ENCODE data around the gene TFEB.

DNA sequence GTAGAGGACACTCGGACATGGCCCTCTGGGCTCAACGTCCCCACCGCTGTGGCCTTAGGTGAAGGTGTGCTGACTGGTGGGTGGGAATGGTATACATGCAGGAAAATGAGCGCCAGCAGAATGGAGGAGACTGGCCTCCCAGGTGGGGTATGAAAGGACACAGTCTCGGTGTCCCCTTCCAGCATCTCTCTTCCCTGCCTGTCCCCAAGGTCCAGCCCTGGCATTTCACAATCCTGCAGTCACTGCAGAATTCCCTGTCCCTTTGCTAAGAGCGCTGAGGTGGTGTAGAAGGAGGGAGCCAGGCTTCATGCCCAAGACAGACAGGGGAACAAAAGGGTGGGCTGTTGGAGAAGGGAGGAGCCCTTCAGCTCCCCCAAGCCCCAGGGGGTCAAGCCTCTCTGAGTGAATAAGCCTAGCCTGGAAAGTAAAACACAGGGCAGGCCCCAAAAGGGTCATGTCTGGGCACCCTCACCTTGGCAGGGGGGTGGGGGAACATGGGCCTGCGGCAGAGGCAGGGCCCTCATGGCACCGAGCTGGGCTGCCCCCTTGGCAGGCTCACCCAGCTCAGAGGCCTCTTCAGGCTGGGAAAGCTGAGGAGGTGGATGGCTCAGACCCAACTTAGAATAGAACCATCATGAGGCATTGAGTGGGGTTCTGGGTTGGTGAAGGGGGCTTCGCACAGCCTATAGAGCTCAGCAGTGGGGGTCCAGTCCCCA, 23.9 kb downstream of the TFEB start:
- TF ChIP-seq, protein P1, sequence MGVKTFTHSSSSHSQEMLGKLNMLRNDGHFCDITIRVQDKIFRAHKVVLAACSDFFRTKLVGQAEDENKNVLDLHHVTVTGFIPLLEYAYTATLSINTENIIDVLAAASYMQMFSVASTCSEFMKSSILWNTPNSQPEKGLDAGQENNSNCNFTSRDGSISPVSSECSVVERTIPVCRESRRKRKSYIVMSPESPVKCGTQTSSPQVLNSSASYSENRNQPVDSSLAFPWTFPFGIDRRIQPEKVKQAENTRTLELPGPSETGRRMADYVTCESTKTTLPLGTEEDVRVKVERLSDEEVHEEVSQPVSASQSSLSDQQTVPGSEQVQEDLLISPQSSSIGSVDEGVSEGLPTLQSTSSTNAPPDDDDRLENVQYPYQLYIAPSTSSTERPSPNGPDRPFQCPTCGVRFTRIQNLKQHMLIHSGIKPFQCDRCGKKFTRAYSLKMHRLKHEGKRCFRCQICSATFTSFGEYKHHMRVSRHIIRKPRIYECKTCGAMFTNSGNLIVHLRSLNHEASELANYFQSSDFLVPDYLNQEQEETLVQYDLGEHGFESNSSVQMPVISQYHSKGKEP (tag by site-specific recombination; IDR thresholded peaks at IDR 0.05): no peak
- no peak for TF ChIP-seq ZSCAN16 (tag by site-specific recombination; IDR thresholded peaks at IDR 0.05)
- TF ChIP-seq, protein P2, sequence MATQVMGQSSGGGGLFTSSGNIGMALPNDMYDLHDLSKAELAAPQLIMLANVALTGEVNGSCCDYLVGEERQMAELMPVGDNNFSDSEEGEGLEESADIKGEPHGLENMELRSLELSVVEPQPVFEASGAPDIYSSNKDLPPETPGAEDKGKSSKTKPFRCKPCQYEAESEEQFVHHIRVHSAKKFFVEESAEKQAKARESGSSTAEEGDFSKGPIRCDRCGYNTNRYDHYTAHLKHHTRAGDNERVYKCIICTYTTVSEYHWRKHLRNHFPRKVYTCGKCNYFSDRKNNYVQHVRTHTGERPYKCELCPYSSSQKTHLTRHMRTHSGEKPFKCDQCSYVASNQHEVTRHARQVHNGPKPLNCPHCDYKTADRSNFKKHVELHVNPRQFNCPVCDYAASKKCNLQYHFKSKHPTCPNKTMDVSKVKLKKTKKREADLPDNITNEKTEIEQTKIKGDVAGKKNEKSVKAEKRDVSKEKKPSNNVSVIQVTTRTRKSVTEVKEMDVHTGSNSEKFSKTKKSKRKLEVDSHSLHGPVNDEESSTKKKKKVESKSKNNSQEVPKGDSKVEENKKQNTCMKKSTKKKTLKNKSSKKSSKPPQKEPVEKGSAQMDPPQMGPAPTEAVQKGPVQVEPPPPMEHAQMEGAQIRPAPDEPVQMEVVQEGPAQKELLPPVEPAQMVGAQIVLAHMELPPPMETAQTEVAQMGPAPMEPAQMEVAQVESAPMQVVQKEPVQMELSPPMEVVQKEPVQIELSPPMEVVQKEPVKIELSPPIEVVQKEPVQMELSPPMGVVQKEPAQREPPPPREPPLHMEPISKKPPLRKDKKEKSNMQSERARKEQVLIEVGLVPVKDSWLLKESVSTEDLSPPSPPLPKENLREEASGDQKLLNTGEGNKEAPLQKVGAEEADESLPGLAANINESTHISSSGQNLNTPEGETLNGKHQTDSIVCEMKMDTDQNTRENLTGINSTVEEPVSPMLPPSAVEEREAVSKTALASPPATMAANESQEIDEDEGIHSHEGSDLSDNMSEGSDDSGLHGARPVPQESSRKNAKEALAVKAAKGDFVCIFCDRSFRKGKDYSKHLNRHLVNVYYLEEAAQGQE (tag by site-specific recombination; IDR thresholded peaks at IDR 0.05): no peak
- TF ChIP-seq, protein P3, sequence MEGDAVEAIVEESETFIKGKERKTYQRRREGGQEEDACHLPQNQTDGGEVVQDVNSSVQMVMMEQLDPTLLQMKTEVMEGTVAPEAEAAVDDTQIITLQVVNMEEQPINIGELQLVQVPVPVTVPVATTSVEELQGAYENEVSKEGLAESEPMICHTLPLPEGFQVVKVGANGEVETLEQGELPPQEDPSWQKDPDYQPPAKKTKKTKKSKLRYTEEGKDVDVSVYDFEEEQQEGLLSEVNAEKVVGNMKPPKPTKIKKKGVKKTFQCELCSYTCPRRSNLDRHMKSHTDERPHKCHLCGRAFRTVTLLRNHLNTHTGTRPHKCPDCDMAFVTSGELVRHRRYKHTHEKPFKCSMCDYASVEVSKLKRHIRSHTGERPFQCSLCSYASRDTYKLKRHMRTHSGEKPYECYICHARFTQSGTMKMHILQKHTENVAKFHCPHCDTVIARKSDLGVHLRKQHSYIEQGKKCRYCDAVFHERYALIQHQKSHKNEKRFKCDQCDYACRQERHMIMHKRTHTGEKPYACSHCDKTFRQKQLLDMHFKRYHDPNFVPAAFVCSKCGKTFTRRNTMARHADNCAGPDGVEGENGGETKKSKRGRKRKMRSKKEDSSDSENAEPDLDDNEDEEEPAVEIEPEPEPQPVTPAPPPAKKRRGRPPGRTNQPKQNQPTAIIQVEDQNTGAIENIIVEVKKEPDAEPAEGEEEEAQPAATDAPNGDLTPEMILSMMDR (tag by site-specific recombination; IDR thresholded peaks at IDR 0.05): no peak
- TF ChIP-seq, protein P4, sequence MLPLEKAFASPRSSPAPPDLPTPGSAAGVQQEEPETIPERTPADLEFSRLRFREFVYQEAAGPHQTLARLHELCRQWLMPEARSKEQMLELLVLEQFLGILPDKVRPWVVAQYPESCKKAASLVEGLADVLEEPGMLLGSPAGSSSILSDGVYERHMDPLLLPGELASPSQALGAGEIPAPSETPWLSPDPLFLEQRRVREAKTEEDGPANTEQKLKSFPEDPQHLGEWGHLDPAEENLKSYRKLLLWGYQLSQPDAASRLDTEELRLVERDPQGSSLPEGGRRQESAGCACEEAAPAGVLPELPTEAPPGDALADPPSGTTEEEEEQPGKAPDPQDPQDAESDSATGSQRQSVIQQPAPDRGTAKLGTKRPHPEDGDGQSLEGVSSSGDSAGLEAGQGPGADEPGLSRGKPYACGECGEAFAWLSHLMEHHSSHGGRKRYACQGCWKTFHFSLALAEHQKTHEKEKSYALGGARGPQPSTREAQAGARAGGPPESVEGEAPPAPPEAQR (tag by site-specific recombination; IDR thresholded peaks at IDR 0.05): no peak
- no peak for TF ChIP-seq SCRT1 (tag by site-specific recombination; IDR thresholded peaks at IDR 0.05; ENCODE audit: borderline replicate concordance)
- TF ChIP-seq GLI2 (tag by site-specific recombination; IDR thresholded peaks at IDR 0.05; ENCODE audit: borderline replicate concordance, low read depth): no peak
- TF ChIP-seq KLF16 (tag by site-specific recombination; IDR thresholded peaks at IDR 0.05): no peak
- TF ChIP-seq ZNF366 (tag by site-specific recombination; conservative IDR thresholded peaks at IDR 0.05): no peak
- TF ChIP-seq, protein P5, sequence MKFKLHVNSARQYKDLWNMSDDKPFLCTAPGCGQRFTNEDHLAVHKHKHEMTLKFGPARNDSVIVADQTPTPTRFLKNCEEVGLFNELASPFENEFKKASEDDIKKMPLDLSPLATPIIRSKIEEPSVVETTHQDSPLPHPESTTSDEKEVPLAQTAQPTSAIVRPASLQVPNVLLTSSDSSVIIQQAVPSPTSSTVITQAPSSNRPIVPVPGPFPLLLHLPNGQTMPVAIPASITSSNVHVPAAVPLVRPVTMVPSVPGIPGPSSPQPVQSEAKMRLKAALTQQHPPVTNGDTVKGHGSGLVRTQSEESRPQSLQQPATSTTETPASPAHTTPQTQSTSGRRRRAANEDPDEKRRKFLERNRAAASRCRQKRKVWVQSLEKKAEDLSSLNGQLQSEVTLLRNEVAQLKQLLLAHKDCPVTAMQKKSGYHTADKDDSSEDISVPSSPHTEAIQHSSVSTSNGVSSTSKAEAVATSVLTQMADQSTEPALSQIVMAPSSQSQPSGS (tag by site-specific recombination; IDR thresholded peaks at IDR 0.05; ENCODE audit: low read depth): no peak
- TF ChIP-seq, protein P6, sequence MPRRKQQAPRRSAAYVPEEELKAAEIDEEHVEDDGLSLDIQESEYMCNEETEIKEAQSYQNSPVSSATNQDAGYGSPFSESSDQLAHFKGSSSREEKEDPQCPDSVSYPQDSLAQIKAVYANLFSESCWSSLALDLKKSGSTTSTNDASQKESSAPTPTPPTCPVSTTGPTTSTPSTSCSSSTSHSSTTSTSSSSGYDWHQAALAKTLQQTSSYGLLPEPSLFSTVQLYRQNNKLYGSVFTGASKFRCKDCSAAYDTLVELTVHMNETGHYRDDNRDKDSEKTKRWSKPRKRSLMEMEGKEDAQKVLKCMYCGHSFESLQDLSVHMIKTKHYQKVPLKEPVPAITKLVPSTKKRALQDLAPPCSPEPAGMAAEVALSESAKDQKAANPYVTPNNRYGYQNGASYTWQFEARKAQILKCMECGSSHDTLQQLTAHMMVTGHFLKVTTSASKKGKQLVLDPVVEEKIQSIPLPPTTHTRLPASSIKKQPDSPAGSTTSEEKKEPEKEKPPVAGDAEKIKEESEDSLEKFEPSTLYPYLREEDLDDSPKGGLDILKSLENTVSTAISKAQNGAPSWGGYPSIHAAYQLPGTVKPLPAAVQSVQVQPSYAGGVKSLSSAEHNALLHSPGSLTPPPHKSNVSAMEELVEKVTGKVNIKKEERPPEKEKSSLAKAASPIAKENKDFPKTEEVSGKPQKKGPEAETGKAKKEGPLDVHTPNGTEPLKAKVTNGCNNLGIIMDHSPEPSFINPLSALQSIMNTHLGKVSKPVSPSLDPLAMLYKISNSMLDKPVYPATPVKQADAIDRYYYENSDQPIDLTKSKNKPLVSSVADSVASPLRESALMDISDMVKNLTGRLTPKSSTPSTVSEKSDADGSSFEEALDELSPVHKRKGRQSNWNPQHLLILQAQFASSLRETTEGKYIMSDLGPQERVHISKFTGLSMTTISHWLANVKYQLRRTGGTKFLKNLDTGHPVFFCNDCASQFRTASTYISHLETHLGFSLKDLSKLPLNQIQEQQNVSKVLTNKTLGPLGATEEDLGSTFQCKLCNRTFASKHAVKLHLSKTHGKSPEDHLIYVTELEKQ (tag by site-specific recombination; IDR thresholded peaks at IDR 0.05; ENCODE audit: borderline replicate concordance): no peak
- no peak for TF ChIP-seq ZNF311 (tag by site-specific recombination; IDR thresholded peaks at IDR 0.05; ENCODE audit: borderline replicate concordance)
- TF ChIP-seq, protein P7, sequence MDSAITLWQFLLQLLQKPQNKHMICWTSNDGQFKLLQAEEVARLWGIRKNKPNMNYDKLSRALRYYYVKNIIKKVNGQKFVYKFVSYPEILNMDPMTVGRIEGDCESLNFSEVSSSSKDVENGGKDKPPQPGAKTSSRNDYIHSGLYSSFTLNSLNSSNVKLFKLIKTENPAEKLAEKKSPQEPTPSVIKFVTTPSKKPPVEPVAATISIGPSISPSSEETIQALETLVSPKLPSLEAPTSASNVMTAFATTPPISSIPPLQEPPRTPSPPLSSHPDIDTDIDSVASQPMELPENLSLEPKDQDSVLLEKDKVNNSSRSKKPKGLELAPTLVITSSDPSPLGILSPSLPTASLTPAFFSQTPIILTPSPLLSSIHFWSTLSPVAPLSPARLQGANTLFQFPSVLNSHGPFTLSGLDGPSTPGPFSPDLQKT (IDR thresholded peaks at IDR 0.05; ENCODE audit: borderline replicate concordance, low read depth, low read length): no peak
